Kidney (tissue), 14 donors: ENCODE results near the gene CRHR1. TPM values are rescaled to one million over a fixed set of nuclear protein-coding genes. Genes with fewer than 3 reads are reported as not detected.

Experiments used
- DNase-seq, 5 donors: peaks; one replicate each; pipeline ENCODE4 v3.0.0-alpha.2; 2013 to 2020
- FAIRE-seq: peaks from 2 replicates; lab custom pipeline; 2012; peaks lifted over from hg19 to GRCh38; lab: Jason Lieb, UNC
- H3K27ac ChIP-seq, 2 donors: one replicate each; pipeline ENCODE4 v1.7.0; 2013; ENCODE audit warnings: low read depth in 2 of 2, low read length in 2 of 2, inconsistent platforms in 1 of 2
- H3K27me3 ChIP-seq: one replicate; pipeline ENCODE4 v1.7.1; 2013; ENCODE audit warnings: low read length, inconsistent platforms; ENCODE audit not compliant: control insufficient read depth, insufficient read depth
- H3K36me3 ChIP-seq, 3 donors: one replicate each; pipeline versions ENCODE4 v1.7.0 to v1.7.1; 2013; ENCODE audit warnings: low read length in 3 of 3, control low read depth in 1 of 3, inconsistent platforms in 1 of 3; ENCODE audit not compliant: insufficient read depth in 3 of 3, control insufficient read depth in 2 of 3
- H3K4me1 ChIP-seq, 3 donors: one replicate each; pipeline versions ENCODE4 v1.7.0 to v1.7.1; 2013; ENCODE audit warnings: low read length in 3 of 3, inconsistent platforms in 1 of 3, low read depth in 1 of 3; ENCODE audit not compliant: control insufficient read depth in 2 of 3, insufficient read depth in 2 of 3
- H3K4me3 ChIP-seq, 3 donors: one replicate each; pipeline versions ENCODE4 v1.7.0 to v1.8.1; 2013; ENCODE audit warnings: low read length in 3 of 3, control low read depth in 1 of 3, inconsistent platforms in 1 of 3
- H3K9ac ChIP-seq, 3 donors: one replicate each; pipeline versions ENCODE4 v1.7.0 to v1.7.1; 2013; ENCODE audit warnings: low read length in 3 of 3, control low read depth in 1 of 3, inconsistent platforms in 1 of 3
- H3K9me3 ChIP-seq, 3 donors: one replicate each; pipeline versions ENCODE4 v1.7.0 to v1.7.1; 2013; ENCODE audit warnings: low read length in 3 of 3, control low read depth in 1 of 3, inconsistent platforms in 1 of 3; ENCODE audit not compliant: control insufficient read depth in 2 of 3, insufficient read depth in 1 of 3
- CTCF ChIP-seq: IDR thresholded peaks from 3 replicates; pipeline ENCODE4 v1.5.1; 2012; ENCODE audit warnings: mild to moderate bottlenecking, moderate library complexity, borderline replicate concordance; ENCODE audit not compliant: insufficient read depth; ENCODE audit errors: extremely low read depth
- intact Hi-C: fragments of 100-400 bp; cut with DNase I; formaldehyde crosslinking; loops from one replicate; pipeline ENCODE4 v1.11.1; 2022
- polyA plus RNA-seq: library from polyadenylated mRNA; stranded (reverse); fragments of 350-450 nt; fragmentation: Illumina TruSeq; extraction: RNeasy Lipid Tissue Mini Kit (QIAGEN cat#74804); gene quantifications from one replicate; pipeline ENCODE4 v1.2.3, GENCODE V29; 2014; ENCODE audit warnings: low read depth, low replicate concordance; ENCODE audit not compliant: insufficient read depth
- total RNA-seq: library from RNA; stranded (reverse); fragmentation: NEBNext Ultra II Directional; extraction: Animal tissue kit (Norgen Biotek cat#: 25700); gene quantifications from one replicate; pipeline ENCODE4 v1.2.1, GENCODE V29; 2021
- donor health status: control.
- donor health status: control.
- donor health status: control.
- donor health status: control.
- donor health status: control.
- donor health status: DM: yes; HTN: yes; CAD: no.
- donor health status: Normal renal cell carcinoma (clear cell type).

CRHR1 gene
- total and polyA plus RNA-seq, 2 donors from 2014 or later, result not detected

- H3K9me3 ChIP-seq, result no peaks in the 10 kb centered on the region
- H3K4me1 ChIP-seq, result no peaks in the 10 kb centered on the region
- H3K4me3 ChIP-seq, result no peak overlapping the region
- no peak overlapping the region for H3K9ac ChIP-seq
- FAIRE-seq (no peak), DNase-seq (no peak)
- TF ChIP-seq CTCF, result no peak
- H3K36me3 ChIP-seq, result no peaks in the 10 kb centered on the region
- H3K27me3 ChIP-seq, result no peaks in the 10 kb centered on the region
- no peak overlapping the region for H3K27ac ChIP-seq
- intact Hi-C loops, result no loop called here
Observed at GRCh38 chr17:45847101-45847500, 63.0 kb downstream of the CRHR1 start.

- intact Hi-C loops, result no loop called here
- no peak overlapping the region for H3K9ac ChIP-seq
- no peaks in the 10 kb centered on the region for H3K9me3 ChIP-seq
- no peak overlapping the region for H3K27ac ChIP-seq
- no peaks in the 10 kb centered on the region for H3K27me3 ChIP-seq
- no peaks in the 10 kb centered on the region for H3K36me3 ChIP-seq
- H3K4me1 ChIP-seq, result no peaks in the 10 kb centered on the region
- FAIRE-seq, result no peak
- no peak for DNase-seq
- H3K4me3 ChIP-seq, result no peak overlapping the region
- no peak for TF ChIP-seq CTCF
Observed at GRCh38 chr17:45847747-45848146, 63.6 kb downstream of the CRHR1 start.

GRCh38 chr17:45848405-45848804 is 64.3 kb downstream of the CRHR1 start:
- H3K9ac ChIP-seq, result no peak overlapping the region
- no peaks in the 10 kb centered on the region for H3K9me3 ChIP-seq
- no peak for TF ChIP-seq CTCF
- no peaks in the 10 kb centered on the region for H3K4me1 ChIP-seq
- no peaks in the 10 kb centered on the region for H3K36me3 ChIP-seq
- H3K4me3 ChIP-seq, result no peak overlapping the region
- no peak for FAIRE-seq
- H3K27ac ChIP-seq, result no peak overlapping the region
- no peaks in the 10 kb centered on the region for H3K27me3 ChIP-seq
- DNase-seq, result no peak
- intact Hi-C loops, result no loop called here

- intact Hi-C loops, result no loop called here
- no peak for FAIRE-seq
- DNase-seq, result no peak
- TF ChIP-seq CTCF, result no peak
- no peaks in the 10 kb centered on the region for H3K4me1 ChIP-seq
- no peak overlapping the region for H3K27ac ChIP-seq
- H3K9ac ChIP-seq, result no peak overlapping the region
- no peaks in the 10 kb centered on the region for H3K27me3 ChIP-seq
- no peak overlapping the region for H3K4me3 ChIP-seq
- no peaks in the 10 kb centered on the region for H3K9me3 ChIP-seq
- H3K36me3 ChIP-seq, result no peaks in the 10 kb centered on the region
Observed at GRCh38 chr17:45848868-45849535, 64.9 kb downstream of the CRHR1 start.
